AG04449 (cell line): ENCODE measurements around the gene PTPRK.

Source experiments
- CTCF ChIA-PET: fragments of 350-600 bp; formaldehyde crosslinking; extraction: SDS; loops from one replicate; lab custom pipeline; 2021; ENCODE audit warnings: antibody characterized with exemption; lab: Yijun Ruan, JAX
- POLR2A ChIA-PET: fragments of 400-600, 350-600 bp; formaldehyde crosslinking; extraction: SDS; loops from one replicate; lab custom pipeline; 2020; ENCODE audit warnings: antibody characterized with exemption, inconsistent platforms; lab: Yijun Ruan, JAX
- DNase-seq: peaks from one replicate; pipeline ENCODE4 v3.0.0-alpha.2; 2010; ENCODE audit warnings: low read depth, low spot score
- H3K4me3 ChIP-seq: 2 replicates; pipeline ENCODE4 v1.5.1; 2011; ENCODE audit warnings: low read depth, mild to moderate bottlenecking, control low read depth, low read length
- CTCF ChIP-seq: IDR thresholded peaks from one replicate; pipeline ENCODE4 v1.5.1; 2011; ENCODE audit warnings: mild to moderate bottlenecking, moderate library complexity, low read length, control low read depth, inconsistent platforms; ENCODE audit not compliant: insufficient read depth; ENCODE audit errors: missing control alignments

PTPRK gene

GRCh38 chr6:128275030-128275429 is 245.4 kb downstream of the PTPRK start:
- no peak for DNase-seq
- ChIA-PET CTCF (interaction anchor here (0.9 kb wide), 1 partner anchor 539 kb away, joined by 3 read pairs; no protein-coding TSS in a partner anchor), POLR2A (no interaction called here)
- H3K4me3 ChIP-seq, result no peak overlapping the region
- no peak for TF ChIP-seq CTCF

GRCh38 chr6:128271527-128271926 is 248.9 kb downstream of the PTPRK start:
- H3K4me3 ChIP-seq, result no peak overlapping the region
- no peak for DNase-seq
- no peak for TF ChIP-seq CTCF
- POLR2A ChIA-PET, result no interaction called here
- CTCF ChIA-PET, result no interaction called here

- no peak for DNase-seq
- no peak overlapping the region for H3K4me3 ChIP-seq
- TF ChIP-seq CTCF, result no peak
- POLR2A ChIA-PET, result no interaction called here
- CTCF ChIA-PET, result no interaction called here
These were observed 249.4 kb downstream of the PTPRK start for GRCh38 chr6:128271011-128271410.

- ChIA-PET POLR2A (no interaction called here), CTCF (no interaction called here)
- no peak for DNase-seq
- no peak for TF ChIP-seq CTCF
- no peak overlapping the region for H3K4me3 ChIP-seq
These were observed 253.5 kb downstream of the PTPRK start for GRCh38 chr6:128266946-128267345.

GRCh38 chr6:128265706-128266105 is 254.7 kb downstream of the PTPRK start:
- ChIA-PET POLR2A (no interaction called here), CTCF (no interaction called here)
- H3K4me3 ChIP-seq, result no peak overlapping the region
- no peak for DNase-seq
- no peak for TF ChIP-seq CTCF

- DNase-seq, result no peak
- POLR2A ChIA-PET, result no interaction called here
- no peak for TF ChIP-seq CTCF
- H3K4me3 ChIP-seq, result no peak overlapping the region
- CTCF ChIA-PET, result interaction anchor here (1.2 kb wide), 1 partner anchor 8 kb away, joined by 3 read pairs; no protein-coding TSS in a partner anchor
These were observed 260.4 kb downstream of the PTPRK start for GRCh38 chr6:128259730-128260685.
